Upper lobe of left lung (tissue), 4 donors: ENCODE data around the gene ANKRD11.

Experiments used
- POLR2A ChIP-seq, 4 donors: fragments of 450-650 bp; IDR thresholded peaks; one replicate each; pipeline ENCODE4 v1.5.1; 2016 to 2017; ENCODE audit warnings: antibody characterized with exemption in 4 of 4, mild to moderate bottlenecking in 2 of 4
- POLR2AphosphoS5 ChIP-seq, 2 donors: sonication (generic); formaldehyde crosslinking; IDR thresholded peaks; one replicate each; pipeline ENCODE4 v1.5.1; 2017; ENCODE audit warnings: antibody characterized with exemption in 2 of 2
- TF ChIP-seq, protein P1 (sequence below), 6 experiments: fragments of 450-650 bp in 4 of 6; fragments of 200-600 bp in 2 of 6; sonication (generic) in 2 of 6; IDR thresholded peaks; one replicate each; pipeline ENCODE4 v1.5.1; 2016 to 2019; ENCODE audit warnings: antibody characterized with exemption in 6 of 6

DNA sequence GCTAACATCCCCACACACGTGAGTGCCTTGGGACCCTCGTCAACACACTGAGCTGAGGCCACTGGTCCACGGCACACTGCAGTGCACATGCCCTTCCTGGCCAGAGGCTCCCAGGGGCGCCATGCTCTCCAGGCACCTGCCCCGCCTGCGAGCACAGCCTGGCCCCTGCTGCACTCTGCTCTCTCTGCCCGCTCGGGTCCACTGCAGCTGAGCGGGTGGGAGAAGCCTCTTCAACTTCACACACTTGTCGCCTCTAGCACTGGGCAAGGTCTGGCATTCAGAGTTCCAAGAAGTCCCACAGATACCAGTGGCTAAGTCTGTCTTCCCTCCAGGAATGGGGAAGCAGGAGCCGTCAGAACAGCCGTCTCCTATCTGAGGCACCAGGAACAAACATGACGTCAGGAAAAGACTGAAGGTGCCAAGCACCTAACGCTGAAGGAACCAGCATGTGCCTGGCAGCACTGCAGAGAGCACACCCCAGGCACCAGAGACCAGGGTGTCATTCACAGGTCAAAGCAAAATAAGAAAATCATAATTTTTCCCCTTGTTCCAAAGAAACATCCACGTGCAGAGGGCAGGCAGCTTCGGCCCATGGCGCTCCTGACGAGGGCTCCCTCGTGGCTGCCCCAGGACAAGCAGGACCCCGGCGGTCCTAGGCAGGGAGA, 189.9 kb downstream of the ANKRD11 start:
- no peak for TF ChIP-seq POLR2A (IDR thresholded peaks at IDR 0.05)
- TF ChIP-seq, protein P1, sequence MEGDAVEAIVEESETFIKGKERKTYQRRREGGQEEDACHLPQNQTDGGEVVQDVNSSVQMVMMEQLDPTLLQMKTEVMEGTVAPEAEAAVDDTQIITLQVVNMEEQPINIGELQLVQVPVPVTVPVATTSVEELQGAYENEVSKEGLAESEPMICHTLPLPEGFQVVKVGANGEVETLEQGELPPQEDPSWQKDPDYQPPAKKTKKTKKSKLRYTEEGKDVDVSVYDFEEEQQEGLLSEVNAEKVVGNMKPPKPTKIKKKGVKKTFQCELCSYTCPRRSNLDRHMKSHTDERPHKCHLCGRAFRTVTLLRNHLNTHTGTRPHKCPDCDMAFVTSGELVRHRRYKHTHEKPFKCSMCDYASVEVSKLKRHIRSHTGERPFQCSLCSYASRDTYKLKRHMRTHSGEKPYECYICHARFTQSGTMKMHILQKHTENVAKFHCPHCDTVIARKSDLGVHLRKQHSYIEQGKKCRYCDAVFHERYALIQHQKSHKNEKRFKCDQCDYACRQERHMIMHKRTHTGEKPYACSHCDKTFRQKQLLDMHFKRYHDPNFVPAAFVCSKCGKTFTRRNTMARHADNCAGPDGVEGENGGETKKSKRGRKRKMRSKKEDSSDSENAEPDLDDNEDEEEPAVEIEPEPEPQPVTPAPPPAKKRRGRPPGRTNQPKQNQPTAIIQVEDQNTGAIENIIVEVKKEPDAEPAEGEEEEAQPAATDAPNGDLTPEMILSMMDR (IDR thresholded peaks at IDR 0.05): peak in 1 of 6 experiments; percentile 21
- peak; percentile 70 to 86 for TF ChIP-seq POLR2AphosphoS5 (IDR thresholded peaks at IDR 0.05)
